HG03460 (cell line): Measurements from ENCODE around the gene TMEM258.

Source experiments
- ATAC-seq: cut with Tn5 transposase; IDR thresholded peaks from one replicate; pipeline ENCODE4 v1.9.1; 2021; ENCODE audit not compliant: unreplicated experiment

Gene TMEM258

GRCh38 chr11:61744609-61745156, 47.7 kb downstream of the TMEM258 start:
- ATAC-seq = no peak

- no peak for ATAC-seq
Observed at GRCh38 chr11:61744181-61744580, 48.2 kb downstream of the TMEM258 start.

- ATAC-seq = no peak
Observed at GRCh38 chr11:61743486-61744095, 48.8 kb downstream of the TMEM258 start.

- ATAC-seq = no peak
Observed at GRCh38 chr11:61742391-61742790, 50.0 kb downstream of the TMEM258 start.

GRCh38 chr11:61739966-61740365, 52.4 kb downstream of the TMEM258 start:
- ATAC-seq = no peak

GRCh38 chr11:61739413-61739812, 53.0 kb downstream of the TMEM258 start:
- ATAC-seq = no peak
